HG03432 (cell line): ENCODE measurements around the gene FOXK2.

Experiments
- ATAC-seq: cut with Tn5 transposase; IDR thresholded peaks from one replicate; pipeline ENCODE4 v1.9.1; 2021; ENCODE audit warnings: mild to moderate bottlenecking, moderate library complexity; ENCODE audit not compliant: unreplicated experiment

The FOXK2 gene

DNA sequence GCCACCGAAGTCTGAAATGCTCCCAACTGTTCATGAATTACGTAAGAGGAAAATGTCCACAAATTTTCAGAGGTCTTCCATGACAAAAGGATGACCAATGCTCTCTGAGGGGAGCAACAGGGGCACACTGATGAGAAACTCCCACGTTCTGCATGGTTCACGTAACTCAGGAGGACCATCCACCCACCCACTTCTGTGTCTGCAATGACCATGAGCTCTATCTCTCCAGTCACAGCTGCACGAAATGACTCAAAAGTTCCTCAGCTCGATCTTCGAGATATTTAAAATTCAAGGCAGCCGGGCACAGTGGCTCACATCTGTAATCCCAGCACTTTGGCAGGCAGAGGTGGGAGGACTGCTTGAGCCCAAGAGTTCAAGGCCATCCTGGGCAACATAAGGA lies 112.9 kb downstream of the FOXK2 start:
- no peak for ATAC-seq

DNA sequence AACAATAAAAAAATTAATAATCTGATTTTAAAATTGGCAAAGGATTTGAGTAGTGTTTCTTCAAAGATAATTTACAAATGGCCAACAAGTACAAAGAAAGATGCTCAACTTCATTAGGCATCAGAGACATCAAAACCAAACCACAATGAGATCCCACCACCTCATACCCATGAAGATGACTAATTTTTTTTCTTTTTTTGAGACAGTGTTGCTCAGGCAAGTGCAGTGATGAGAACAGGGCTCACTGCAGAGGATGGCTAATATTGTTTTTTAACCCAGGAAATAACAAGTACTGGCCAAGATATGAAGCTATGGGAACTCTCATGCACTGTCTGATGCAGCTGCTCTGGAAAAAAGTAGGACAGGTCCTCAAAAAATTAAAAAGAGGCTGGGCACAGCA lies 113.8 kb downstream of the FOXK2 start:
- ATAC-seq = no peak

DNA sequence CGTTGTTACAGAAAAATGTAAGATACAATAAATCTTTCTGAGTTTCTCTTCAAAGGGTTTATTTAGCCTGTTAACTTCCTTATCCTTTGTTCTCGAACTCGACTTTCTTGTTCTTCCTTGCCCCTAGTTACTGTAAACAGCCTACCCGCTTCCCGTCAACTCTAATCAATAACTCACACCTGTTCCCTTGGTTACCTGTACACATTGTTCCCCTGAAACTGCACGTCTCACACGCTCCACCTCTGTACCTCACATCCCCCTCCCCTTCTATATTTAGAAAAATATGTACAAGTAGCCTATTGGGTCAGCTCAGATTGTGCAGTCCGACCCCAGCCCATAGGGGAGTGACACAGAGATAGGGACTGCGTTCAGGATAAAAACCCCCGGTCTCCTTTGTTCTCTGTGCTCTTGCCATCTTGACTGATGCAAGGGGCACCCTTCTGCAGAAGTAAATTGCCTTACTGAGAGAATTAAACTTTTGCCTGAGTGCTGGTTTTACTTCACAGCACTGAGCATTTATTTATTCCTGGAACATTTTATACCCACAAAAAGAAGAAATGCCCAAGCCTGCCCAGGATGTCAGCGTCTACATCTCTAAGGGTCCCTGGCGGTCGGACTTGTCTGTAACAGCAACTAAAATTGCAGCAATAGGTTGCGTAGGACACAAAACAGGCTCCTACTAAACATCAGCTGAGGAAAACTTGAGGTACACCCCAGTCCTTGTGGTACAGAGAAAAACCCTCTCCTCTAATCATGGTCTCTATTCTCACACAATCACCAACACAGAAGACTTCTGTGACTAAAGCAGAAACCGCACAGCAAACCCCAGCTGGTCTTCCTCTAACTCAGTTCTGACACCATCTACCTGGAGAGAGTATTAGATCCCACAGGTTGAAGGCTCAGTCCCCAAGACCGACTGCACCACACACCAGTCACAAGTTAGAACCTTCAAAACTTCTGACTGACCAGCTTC lies 117.4 kb downstream of the FOXK2 start:
- no peak for ATAC-seq

DNA sequence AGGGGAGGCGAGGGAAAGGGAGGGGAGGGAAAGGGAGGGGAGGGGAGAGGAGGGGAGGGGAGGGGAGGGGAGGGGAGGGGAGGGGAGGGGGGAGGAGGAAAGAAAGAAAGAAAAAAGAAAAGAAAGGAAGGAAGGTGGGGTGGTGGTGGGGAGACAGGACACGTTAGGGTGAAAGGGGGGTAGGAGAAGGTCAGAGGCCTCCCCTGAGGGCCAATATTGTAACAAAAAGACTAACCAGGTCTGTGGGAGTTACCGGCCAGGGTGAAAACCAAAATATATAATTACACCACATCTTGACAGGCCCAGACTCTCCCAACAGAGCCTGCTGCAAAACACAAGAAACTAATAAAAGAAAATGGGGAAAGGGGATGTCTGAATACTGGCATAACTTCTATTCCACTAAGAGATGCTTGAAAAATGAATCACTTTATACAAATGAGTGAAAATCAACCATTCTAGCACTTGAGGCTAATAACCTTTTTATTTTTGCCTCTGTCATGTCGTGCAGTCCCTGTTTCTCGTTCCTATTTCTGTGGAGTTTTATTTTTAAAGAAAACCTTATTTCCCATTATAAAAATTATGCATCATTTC lies 118.7 kb downstream of the FOXK2 start:
- ATAC-seq = no peak

DNA sequence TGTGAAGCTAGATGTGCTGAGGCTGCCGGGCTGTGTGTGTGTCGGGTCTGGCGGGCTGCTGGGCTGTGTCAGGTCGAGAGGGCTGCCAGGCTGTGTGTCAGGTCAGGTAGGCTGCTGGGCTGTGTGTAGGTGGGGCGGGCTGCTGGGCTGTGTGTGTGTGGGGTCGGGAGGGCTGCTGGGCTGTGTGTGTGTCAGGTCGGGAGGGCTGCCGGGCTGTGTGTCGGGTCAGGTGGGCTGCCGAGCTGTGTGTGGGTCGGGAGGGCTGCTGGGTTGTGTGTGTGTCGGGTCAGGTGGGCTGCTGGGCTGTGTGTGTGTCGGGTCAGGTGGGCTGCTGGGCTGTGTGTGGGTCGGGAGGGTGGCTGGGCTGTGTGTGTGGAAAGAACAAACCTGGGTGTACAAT lies 120.1 kb downstream of the FOXK2 start:
- no peak for ATAC-seq

DNA sequence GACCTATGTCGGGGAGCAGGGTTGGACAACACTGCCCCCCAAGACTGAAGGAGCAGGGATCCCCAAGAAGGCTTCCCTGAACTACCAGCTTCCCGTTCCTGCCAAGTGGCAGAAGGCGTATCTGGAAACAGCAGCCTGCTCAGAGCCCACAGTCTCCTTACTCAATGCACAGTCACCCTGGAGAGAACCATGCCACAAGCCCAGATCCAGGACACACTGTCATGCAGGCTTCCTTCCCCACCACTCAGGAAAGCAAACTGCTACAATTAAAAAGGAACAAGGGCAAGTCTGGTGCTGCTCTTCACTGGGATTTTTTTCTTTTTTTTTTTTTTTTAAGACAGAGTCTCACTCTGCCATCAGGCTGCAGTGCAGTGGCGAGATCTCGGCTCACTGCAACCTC lies 120.5 kb downstream of the FOXK2 start:
- no peak for ATAC-seq

DNA sequence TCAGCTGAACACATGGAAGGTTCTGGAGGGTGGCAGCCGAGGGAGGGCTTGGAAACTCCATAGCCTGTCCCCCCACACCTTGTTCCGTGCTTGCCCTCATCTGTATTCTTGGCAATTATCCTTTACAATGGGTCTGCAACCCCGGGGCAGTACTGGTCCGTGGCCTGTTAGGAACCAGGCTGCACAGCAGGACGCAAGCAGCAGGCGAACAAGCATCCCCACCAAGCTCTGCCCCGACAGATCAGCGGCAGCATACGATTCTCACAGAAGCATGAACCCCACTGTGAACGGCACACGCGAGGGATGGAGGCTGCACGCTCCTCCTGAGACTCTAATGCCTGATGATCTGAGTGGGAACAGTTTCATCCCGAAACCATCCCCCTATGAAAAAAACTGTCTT lies 122.5 kb downstream of the FOXK2 start:
- ATAC-seq = no peak

DNA sequence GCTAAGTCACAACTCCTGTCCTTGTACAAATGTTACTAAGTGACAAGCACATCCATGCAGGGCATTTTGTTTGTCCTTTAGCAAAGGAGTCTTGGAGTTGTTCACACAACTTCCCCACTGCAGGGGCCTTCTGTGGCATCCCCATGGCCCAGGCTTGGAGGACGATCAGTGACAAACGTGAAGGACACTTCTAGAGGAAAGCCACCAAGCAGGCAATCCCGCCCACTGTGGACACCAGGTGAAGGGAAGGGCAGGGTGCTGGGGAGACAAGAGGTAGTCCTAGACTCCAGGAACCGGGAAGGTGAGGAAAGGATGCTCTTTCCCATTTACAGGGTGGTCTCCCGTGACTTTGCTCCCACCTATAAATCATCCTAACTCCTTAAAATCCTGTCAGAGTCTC lies 124.6 kb downstream of the FOXK2 start:
- ATAC-seq = no peak

DNA sequence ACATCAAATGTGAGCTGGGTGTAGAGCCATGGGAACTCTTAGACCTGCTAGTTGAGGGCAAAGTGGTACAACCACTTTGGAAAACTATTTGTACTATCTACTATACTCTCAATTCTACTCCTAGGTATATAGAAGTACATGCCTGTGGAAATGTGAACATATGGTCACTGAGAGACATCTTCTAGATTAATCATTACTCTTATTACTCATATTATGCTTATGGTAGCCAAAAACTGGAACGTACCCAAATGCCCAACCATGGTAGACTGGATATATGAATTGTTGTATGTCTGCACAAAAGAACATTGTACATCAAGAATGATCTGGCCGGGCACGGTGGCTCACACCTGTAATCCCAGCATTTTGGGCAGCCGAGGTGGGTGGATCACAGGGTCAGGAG lies 126.0 kb downstream of the FOXK2 start:
- no peak for ATAC-seq

DNA sequence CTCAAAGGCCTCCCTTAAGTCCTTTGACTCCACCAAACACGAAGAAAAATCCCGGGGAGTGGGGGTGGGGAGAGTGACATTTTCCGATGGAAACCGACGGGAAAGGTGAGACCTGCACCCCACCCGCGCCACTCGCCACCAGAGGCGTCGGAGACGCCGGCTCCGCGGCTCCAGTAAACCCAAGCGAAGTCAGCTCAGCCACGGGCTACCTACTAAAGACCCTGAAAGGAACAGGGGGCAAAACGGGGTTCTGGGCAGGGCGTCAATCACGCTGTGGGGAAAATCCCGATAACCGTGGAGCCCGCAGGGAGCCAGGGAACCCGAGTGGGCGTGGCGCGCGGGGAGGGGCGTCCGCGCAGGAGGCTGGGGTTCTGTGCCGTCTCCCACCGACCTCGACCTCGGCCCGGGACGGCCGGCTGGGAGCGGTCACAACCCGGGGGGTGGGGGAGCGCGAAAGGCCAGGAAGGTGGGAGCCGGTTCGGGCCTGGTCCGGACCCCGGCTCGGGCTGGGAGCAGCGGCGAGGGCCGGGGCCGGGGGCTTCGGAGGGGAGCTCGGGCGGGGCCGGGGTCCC lies 128.1 kb downstream of the FOXK2 start:
- ATAC-seq = peak; percentile 31

DNA sequence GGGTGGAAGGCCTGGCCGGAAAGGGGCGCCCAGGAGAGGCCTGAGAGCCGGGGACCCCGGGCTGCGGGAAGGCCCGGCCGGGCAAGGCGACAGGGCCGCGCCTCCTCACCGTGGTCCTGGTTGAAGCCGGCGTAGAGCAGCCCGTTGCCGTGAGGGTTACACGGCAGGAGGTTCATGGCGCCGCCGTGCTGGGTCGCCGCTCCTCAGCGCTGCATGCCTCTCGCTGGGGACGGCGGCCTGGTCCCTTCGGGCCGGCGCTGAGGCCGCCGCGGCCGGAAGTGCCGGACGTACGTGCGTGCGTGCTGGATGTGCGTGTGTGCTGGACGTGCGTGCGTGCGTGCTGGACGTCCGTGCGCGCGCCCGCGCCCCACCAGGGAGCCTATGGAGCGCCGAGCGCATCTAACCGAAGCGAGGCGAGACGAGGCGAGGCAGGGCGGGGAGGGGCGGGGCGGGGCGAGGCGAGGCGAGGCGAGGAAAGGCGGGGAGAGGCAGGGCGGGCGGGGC lies 128.7 kb downstream of the FOXK2 start, which contains the start of gene WDR45B:
WDR45B (minus strand) TSS at position 280 of the 504 bp plus-strand sequence; CDS start at position 176, 104 bp downstream.
- ATAC-seq = peak; percentile 87

DNA sequence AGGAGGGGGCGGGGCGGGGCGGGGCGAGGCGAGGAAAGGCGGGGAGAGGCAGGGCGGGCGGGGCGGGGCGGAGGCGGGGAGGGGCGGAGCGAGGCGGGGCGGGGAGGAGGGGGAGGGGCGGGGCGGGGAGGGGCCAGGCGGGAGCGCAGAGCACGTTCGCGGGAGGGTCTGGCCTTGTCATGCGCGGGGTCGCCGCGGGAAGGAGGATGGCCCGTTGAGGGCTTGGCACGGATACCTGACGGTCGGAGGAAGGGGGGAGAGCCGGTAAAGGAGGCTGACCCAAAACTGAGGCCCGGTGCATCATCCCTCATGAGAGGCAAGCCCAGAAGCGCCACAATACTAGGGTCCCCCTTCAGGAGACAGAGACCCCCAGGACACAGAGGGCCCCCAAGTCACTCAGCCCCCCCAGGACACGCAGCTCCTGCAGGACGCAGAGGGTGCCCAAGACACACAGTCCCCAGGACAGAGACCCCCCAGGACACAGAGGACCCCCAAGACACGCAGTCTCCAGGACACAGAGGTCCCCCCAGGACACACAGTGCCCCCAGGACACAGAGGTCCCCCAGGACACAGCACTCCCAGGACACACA lies 129.3 kb downstream of the FOXK2 start:
- ATAC-seq = no peak

DNA sequence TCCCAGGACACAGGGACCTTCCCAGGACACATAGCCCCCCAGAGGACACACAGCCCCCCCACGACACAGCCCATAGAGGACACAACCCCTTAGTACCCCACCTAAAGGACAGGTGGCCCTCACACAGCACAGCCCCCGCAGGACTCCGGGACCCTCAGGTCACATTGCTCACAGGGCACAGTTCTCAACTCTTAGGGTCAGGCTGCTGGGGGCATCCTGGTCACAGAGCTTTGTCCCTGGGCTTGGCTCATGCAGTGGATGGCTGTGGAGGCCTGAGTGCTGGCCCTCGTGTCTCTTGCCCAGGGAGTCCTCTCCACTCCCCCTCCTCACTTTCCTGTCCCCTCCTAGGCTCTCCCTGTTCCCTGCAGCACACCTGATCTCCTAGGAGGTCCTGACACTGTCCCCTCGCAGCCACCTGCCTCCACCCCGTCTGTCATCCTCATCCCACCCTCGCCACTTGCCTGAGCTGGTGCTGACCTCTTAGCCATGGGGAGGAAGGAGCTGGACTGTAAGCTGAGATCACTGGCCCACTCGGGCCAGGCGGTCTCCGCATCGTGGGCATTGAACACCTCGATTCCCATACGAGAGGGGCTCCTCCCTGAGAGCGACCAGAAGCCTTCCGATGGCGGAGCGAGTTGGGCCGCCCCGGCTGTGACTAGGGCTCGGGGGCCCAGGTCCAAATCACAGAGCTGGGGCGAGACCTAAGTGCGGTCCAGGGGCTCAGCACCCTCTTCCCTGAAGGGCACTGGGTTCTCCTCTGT lies 130.1 kb downstream of the FOXK2 start:
- ATAC-seq = no peak

DNA sequence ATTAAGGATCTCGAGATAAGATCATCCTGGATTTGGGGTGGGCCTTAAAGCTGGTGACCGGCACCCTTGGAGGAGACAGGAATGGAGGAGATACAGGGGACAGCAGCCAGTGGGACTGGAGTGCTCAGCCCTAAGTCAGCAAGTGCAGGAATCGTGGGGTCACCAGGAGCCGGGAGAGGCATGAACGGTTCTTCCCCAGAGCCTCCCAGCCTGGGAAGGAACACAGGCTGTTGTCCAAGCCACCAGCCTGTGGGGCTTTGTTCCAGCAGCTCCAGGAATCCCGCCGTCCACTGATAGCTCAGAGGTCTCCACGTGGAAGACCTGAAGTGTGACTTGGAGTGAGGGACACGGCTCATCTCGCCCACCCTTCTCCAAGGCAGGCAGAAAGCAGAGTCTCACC lies 131.2 kb downstream of the FOXK2 start:
- ATAC-seq = no peak

DNA sequence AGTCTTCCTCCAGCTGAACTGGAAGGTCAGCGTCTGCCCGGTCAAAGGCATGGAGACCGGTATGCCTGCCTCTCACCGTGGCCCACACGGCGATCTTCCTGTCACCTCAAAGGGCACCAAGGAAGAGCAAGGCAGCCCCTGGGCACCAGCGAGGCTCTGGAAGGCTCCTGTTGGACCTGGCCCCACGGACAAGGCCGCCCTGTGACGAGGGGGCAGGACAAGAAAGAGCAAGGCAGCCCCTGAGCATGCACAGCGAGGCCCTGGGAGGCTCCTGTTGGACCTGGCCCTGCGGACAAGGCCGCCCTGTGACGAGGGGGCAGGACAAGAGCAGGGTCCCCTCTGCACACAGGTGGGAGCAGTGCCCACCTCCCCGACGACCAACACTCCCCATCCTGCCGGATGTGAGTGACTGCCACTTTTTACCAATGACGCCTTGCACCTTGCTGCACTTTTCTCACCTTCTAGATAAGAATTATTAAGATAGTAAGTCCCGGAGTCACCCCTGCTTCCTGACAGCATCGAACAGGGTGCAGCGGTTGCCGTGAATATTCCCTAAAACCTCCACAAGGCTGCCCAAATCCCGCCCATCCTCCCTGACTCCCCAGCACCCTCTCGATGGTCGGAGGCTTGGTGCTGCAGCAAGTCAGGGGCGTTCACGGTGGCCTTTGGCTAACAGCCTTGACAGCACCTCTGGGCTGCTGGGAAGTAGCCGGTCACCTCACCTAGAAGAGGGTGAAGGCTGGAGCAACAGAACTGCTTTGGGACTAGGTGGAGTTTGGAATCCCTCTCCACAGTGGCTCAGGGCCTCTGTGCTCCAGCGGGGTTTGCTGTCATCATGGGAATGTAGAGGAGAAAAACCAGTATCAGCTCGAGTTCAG lies 134.4 kb downstream of the FOXK2 start:
- no peak for ATAC-seq
